Omental fat pad (tissue), 4 donors: ENCODE results near the gene PIK3R1. TPM values are rescaled to one million over a fixed set of nuclear protein-coding genes. Genes with fewer than 3 reads are reported as not detected.

ENCODE experiments used
- ATAC-seq: fragments of 150-250 bp; one replicate; pipeline ENCODE4 v1.9.1; 2016; ENCODE audit warnings: mild to moderate bottlenecking, moderate library complexity; ENCODE audit not compliant: low FRiP score
- DNase-seq: peaks from one replicate; pipeline ENCODE4 v3.0.0-alpha.2; 2019; ENCODE audit warnings: low spot score
- total RNA-seq, 4 donors: library from RNA; depleted of rRNA; stranded (reverse); fragments of >200 nt; gene quantifications; one replicate each; pipeline ENCODE4 v1.1.0, GENCODE V29; 2016
- TF ChIP-seq, protein P1 (sequence below), 3 donors: fragments of 450-650 bp; IDR thresholded peaks; one replicate each; pipeline ENCODE4 v1.5.1; 2016 to 2017; ENCODE audit warnings: antibody characterized with exemption in 3 of 3, mild to moderate bottlenecking in 3 of 3, moderate library complexity in 2 of 3

Gene PIK3R1
- total RNA-seq, 4 donors from 2014 or later = 90.5 to 188 (median 148) TPM

- ATAC-seq (no peak), DNase-seq (no peak)
- TF ChIP-seq, protein P1, sequence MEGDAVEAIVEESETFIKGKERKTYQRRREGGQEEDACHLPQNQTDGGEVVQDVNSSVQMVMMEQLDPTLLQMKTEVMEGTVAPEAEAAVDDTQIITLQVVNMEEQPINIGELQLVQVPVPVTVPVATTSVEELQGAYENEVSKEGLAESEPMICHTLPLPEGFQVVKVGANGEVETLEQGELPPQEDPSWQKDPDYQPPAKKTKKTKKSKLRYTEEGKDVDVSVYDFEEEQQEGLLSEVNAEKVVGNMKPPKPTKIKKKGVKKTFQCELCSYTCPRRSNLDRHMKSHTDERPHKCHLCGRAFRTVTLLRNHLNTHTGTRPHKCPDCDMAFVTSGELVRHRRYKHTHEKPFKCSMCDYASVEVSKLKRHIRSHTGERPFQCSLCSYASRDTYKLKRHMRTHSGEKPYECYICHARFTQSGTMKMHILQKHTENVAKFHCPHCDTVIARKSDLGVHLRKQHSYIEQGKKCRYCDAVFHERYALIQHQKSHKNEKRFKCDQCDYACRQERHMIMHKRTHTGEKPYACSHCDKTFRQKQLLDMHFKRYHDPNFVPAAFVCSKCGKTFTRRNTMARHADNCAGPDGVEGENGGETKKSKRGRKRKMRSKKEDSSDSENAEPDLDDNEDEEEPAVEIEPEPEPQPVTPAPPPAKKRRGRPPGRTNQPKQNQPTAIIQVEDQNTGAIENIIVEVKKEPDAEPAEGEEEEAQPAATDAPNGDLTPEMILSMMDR (IDR thresholded peaks at IDR 0.05) = no peak
Measured at GRCh38 chr5:68240771-68241170, 25.2 kb downstream of the PIK3R1 start.

GRCh38 chr5:68242743-68243142 lies 27.2 kb downstream of the PIK3R1 start:
- no peak for DNase-seq
- ATAC-seq = no peak
- TF ChIP-seq, protein P1 (IDR thresholded peaks at IDR 0.05) = no peak

DNA sequence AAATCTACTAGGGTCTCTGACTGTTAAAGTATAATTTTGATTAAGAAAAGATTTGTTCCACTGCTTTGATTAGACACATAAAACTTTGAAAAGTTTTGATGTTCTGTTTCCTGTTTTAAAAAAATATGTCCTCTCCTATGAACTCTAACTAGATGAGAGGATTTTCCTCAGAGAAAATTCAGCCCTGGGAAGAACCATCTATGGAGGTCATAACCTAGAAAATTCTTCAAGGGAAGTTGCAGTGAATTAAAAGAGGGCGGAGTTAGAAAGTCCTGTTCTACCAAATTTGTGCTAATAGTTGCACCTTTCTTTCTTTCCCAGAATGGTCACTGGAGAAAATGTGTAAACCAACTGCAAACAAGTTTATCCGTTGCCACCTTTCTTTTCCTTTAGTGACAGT lies 27.7 kb downstream of the PIK3R1 start:
- no peak for DNase-seq
- ATAC-seq = no peak
- TF ChIP-seq, protein P1 (IDR thresholded peaks at IDR 0.05) = no peak

- ATAC-seq = no peak
- TF ChIP-seq, protein P1 (IDR thresholded peaks at IDR 0.05) = no peak
- no peak for DNase-seq
Measured at GRCh38 chr5:68243681-68244080, 28.1 kb downstream of the PIK3R1 start.

- TF ChIP-seq, protein P1 (IDR thresholded peaks at IDR 0.05) = no peak
- no peak for ATAC-seq
- DNase-seq = no peak
Measured at GRCh38 chr5:68245319-68245718, 29.8 kb downstream of the PIK3R1 start.

DNA sequence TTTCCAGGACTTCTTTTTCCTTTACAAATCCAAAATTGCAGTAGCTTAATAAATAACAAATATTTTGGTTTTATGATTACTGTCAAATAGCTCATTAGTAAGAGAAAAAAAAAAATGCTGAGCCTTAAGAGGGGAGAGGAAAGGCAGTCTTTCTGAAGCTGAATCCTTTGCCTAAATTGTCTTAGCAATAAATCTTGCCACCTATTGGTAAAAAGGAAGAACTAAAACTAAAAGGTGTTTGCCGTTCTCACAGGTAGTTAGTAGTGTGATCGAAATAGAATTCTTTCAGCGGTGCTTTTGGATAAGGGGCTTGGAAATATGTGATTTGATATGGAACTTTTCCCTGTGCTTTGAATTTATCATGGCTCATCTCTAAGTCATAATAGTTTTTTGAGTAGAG lies 31.2 kb downstream of the PIK3R1 start:
- TF ChIP-seq, protein P1 (IDR thresholded peaks at IDR 0.05) = no peak
- ATAC-seq (no peak), DNase-seq (no peak)

DNA sequence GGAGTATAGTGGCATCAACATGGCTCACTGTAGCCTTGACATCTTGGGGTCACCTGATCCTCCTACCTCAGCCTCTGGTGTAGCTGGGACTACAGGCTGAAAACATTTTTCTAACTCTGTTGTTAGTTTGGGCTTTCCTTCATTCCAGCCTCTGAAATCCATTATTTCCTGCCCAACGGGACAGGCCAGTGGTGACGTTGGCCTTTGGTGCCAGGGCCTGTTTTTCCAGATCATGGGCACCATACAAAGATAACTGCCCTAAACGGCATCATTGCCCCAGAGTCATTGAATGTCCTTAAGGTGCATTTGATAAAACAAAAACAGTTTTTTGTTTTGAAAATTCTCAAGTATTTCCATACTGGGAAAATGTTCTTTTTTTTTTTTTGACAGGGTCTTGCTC lies 32.1 kb downstream of the PIK3R1 start:
- TF ChIP-seq, protein P1 (IDR thresholded peaks at IDR 0.05) = no peak
- ATAC-seq = no peak

More for the DNA sequence above, 32.1 kb downstream of the PIK3R1 start:
- no peak for DNase-seq
